NCI-H510A treated with DMSO at 0.1 percent for 48 hours (cell line): Measurements from ENCODE around the gene GSG1L.
A peak's percentile ranks its signal among the peaks of the same experiment; 100 is the strongest.
"Not testable (repeated sequence)": the region's sequence is repeated elsewhere in the genome, so short reads cannot be mapped to it uniquely, and the experiment has no call there.

Experiments
- DNase-seq: peaks from one replicate; lab custom pipeline; 2025; lab: John Stamatoyannopoulos, UW

The GSG1L gene

GRCh38 chr16:27756206-27756970, 307.1 kb downstream of the GSG1L start:
- DNase-seq: no peak

- no peak for DNase-seq
Observed at GRCh38 chr16:27754788-27755690, 308.5 kb downstream of the GSG1L start.

GRCh38 chr16:27753563-27753962, 310.0 kb downstream of the GSG1L start:
- DNase-seq: no peak

GRCh38 chr16:27752241-27752640, 311.3 kb downstream of the GSG1L start:
- DNase-seq: no peak

- DNase-seq: no peak
Observed at GRCh38 chr16:27751676-27752075, 311.8 kb downstream of the GSG1L start.

- DNase-seq: no peak
Observed at GRCh38 chr16:27751233-27751632, 312.3 kb downstream of the GSG1L start.

GRCh38 chr16:27749946-27750345, 313.6 kb downstream of the GSG1L start:
- DNase-seq: no peak

- DNase-seq: no peak
Observed at GRCh38 chr16:27749547-27749875, 314.0 kb downstream of the GSG1L start.

GRCh38 chr16:27748868-27749546, 314.5 kb downstream of the GSG1L start:
- DNase-seq: peak; percentile 54

GRCh38 chr16:27747946-27748345, 315.6 kb downstream of the GSG1L start:
- DNase-seq: no peak

- no peak for DNase-seq
Observed at GRCh38 chr16:27746076-27746855, 317.2 kb downstream of the GSG1L start.

GRCh38 chr16:27745348-27745747, 318.2 kb downstream of the GSG1L start:
- no peak for DNase-seq

- DNase-seq: no peak
Observed at GRCh38 chr16:27743963-27744362, 319.6 kb downstream of the GSG1L start.

GRCh38 chr16:27743001-27743400, 320.5 kb downstream of the GSG1L start:
- not testable (repeated sequence) for DNase-seq

- DNase-seq: no peak
Observed at GRCh38 chr16:27742333-27742732, 321.2 kb downstream of the GSG1L start.

GRCh38 chr16:27740496-27741201, 322.9 kb downstream of the GSG1L start:
- DNase-seq: no peak

- DNase-seq: no peak
Observed at GRCh38 chr16:27739606-27740357, 323.7 kb downstream of the GSG1L start.

GRCh38 chr16:27738596-27738995, 324.9 kb downstream of the GSG1L start:
- no peak for DNase-seq
